ENCODE data around the gene OCA2. TPM values are rescaled to one million over a fixed set of nuclear protein-coding genes. Genes with fewer than 3 reads are reported as not detected.

The OCA2 gene
- total RNA-seq, 6 experiments from 2014 or later: 0.07 to 0.13 (median 0.12) TPM; not detected in 3

DNA sequence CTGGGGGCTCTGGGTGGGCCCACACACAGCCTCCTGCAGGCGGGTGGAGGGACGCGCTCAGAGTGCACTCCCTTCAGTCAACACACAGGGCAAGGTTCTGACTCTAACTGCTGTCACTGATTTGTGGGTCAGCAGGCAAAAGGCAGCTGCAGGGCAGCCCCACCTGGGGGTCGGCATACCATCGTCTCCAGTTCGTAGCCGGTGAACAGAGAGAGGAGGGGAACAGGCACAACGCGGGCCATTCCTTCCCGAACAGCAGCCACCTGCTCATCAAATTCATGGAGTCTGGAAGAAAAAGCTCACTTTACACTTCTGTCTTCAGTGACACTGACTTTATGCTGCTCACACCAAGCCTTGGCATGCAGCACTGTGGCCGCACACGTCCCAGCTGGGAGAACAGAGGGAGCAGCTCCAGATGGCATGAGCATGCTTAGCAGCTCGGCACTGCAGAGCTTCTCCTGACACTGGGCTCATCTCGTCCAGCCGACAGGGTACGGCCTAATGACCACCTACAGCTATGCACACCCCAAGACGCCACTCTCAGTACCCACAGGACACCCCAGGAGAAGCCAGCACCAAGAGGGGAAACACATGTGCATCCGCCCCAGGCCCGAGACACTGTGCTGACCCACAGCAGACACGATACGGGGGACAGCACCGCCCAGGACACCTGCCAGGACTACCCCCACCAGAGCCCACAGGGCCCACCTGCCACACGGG, 14.4 kb upstream of the OCA2 start:
- no peak for DNase-seq
- H3K27me3 ChIP-seq: no peaks in the 10 kb centered on the region
- H3K4me1 ChIP-seq: no peaks in the 10 kb centered on the region
- peaks cover 0 to 57% (median 9%) of the 10 kb centered on the region in 4 donors for H3K36me3 ChIP-seq
- TF ChIP-seq, protein P1, sequence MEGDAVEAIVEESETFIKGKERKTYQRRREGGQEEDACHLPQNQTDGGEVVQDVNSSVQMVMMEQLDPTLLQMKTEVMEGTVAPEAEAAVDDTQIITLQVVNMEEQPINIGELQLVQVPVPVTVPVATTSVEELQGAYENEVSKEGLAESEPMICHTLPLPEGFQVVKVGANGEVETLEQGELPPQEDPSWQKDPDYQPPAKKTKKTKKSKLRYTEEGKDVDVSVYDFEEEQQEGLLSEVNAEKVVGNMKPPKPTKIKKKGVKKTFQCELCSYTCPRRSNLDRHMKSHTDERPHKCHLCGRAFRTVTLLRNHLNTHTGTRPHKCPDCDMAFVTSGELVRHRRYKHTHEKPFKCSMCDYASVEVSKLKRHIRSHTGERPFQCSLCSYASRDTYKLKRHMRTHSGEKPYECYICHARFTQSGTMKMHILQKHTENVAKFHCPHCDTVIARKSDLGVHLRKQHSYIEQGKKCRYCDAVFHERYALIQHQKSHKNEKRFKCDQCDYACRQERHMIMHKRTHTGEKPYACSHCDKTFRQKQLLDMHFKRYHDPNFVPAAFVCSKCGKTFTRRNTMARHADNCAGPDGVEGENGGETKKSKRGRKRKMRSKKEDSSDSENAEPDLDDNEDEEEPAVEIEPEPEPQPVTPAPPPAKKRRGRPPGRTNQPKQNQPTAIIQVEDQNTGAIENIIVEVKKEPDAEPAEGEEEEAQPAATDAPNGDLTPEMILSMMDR (IDR thresholded peaks at IDR 0.05): no peak
- TF ChIP-seq POLR2A (IDR thresholded peaks at IDR 0.05): no peak
- no peak overlapping the region for H3K4me3 ChIP-seq
- H3K9me3 ChIP-seq: no peaks in the 10 kb centered on the region
- no peak for ATAC-seq
- H3K27ac ChIP-seq: no peak overlapping the region
- intact Hi-C loops (cut with DNase I): no loop called here
- 93% methylated on average over 3 of the region's 23 CpGs for WGBS (ENCODE audit: insufficient coverage, low coverage, low lambda C conversion rate, missing lambda C conversion rate)

DNA sequence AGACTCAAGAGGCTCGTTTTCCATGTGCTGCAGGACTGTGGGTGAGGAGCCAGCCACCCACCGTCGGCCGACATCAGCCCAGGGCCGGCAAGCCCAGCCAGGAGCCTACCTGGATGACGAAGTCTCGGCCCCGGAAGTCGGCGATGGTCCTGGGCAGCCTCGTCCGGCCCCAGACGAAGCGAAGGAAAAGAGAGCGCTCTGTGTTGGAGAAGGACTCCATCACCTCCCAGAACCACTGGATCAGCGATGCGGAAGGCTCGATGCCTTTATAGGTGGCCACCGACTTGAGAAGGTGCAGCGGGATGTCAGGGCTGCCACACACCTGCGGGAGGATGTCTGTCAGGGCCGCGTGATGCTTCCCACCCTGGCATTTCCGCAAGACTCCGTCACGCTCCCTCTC, 13.8 kb upstream of the OCA2 start:
- DNase-seq: peak in 1 of 3 donors; percentile 13
- 82% methylated on average over 2 of the region's 26 CpGs for WGBS (ENCODE audit: insufficient coverage, low coverage, low lambda C conversion rate, missing lambda C conversion rate)
- Histone ChIP-seq H3K4me3 (no peak overlapping the region), H3K9me3 (no peaks in the 10 kb centered on the region), H3K36me3 (peaks cover 0 to 51% (median 9%) of the 10 kb centered on the region in 4 donors), H3K27me3 (no peaks in the 10 kb centered on the region), H3K4me1 (no peaks in the 10 kb centered on the region), H3K27ac (no peak overlapping the region)
- TF ChIP-seq POLR2A (IDR thresholded peaks at IDR 0.05): no peak
- TF ChIP-seq, protein P1 (IDR thresholded peaks at IDR 0.05): no peak
- ATAC-seq: no peak
- intact Hi-C loops (cut with DNase I): no loop called here

DNA sequence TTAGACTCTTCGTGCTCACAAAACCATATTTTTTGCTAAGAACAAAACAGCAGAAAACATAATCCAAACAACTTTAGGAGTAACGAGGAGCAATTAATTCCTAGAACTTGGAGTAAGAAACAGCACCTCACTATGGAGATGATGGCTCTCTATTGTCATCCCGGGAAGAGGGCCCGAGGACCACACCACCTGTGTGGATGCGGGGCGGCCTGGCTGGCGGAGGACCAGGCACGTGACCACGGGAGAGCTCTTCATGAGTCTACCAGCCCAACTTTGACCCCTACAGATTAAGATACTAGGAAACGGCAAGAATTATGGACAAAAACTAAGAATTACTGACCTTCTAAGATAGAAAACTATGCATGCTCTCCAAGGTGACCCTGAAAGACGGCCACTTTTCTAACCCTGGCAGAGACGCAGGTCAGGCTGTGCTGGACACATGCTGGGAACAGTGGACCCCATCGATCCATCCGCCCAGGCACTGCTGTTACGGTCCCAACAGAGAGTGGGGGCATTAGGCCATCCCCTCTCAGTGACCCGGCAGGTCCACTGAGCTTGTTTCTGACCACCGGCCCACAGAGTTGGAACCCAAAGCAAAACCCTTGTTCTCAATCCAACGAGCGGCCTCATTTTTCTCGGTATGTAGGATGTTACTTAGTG, 13.1 kb upstream of the OCA2 start:
- Histone ChIP-seq H3K27me3 (peaks cover 0 to 5% of the 10 kb centered on the region in 2 donors), H3K9me3 (no peaks in the 10 kb centered on the region), H3K27ac (no peak overlapping the region), H3K36me3 (peaks cover 0 to 49% (median 9%) of the 10 kb centered on the region in 4 donors), H3K4me1 (peaks cover 0 to 4% (median 0%) of the 10 kb centered on the region in 4 donors), H3K4me3 (no peak overlapping the region)
- ATAC-seq (no peak), DNase-seq (no peak)
- TF ChIP-seq POLR2A (IDR thresholded peaks at IDR 0.05): no peak
- TF ChIP-seq, protein P1 (IDR thresholded peaks at IDR 0.05): no peak
- intact Hi-C loops (cut with DNase I): no loop called here
- WGBS (ENCODE audit: insufficient coverage, low coverage, low lambda C conversion rate, missing lambda C conversion rate): 92% methylated on average over 14 of the region's 20 CpGs

DNA sequence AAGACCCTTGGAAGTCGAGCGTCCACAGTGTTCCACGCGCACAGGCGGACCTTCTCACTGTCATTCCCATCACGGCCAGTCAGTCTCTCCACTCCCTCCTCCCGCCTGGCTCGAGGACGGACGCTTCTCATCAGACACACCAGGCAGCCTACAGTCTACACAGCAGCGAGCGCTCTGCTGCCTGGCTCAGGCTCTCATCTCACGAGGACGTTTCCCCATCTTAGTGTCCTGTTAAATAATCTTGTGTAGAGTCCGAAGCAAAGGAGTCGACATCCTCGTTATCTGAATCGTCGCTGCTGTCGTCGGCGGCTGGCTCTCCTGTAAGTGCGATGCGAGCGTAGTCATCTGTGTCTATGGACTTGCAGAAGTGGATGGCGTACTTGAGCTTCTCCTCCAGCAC, 12.4 kb upstream of the OCA2 start:
- DNase-seq: peak in 1 of 3 donors; percentile 14
- 95% methylated on average over 18 of the region's 26 CpGs for WGBS (ENCODE audit: insufficient coverage, low coverage, low lambda C conversion rate, missing lambda C conversion rate)
- H3K36me3 ChIP-seq: peaks cover 0 to 42% (median 9%) of the 10 kb centered on the region in 4 donors

More for the DNA sequence above, 12.4 kb upstream of the OCA2 start:
- Histone ChIP-seq H3K4me3 (no peak overlapping the region), H3K27me3 (peaks cover 0 to 12% of the 10 kb centered on the region in 2 donors), H3K4me1 (peaks cover 0 to 11% (median 0%) of the 10 kb centered on the region in 4 donors), H3K9me3 (no peaks in the 10 kb centered on the region), H3K27ac (no peak overlapping the region)
- intact Hi-C loops (cut with DNase I): no loop called here
- ATAC-seq: no peak
- TF ChIP-seq, protein P1 (IDR thresholded peaks at IDR 0.05): no peak
- TF ChIP-seq POLR2A (IDR thresholded peaks at IDR 0.05): no peak
